Vagina (tissue), 2 donors: ENCODE measurements around the gene RPS19BP1.

Experiments
- POLR2AphosphoS5 ChIP-seq, 2 donors: sonication (generic); formaldehyde crosslinking; IDR thresholded peaks; one replicate each; pipeline ENCODE4 v1.9.0; 2017; ENCODE audit warnings: antibody characterized with exemption in 2 of 2, mild to moderate bottlenecking in 2 of 2, low read depth in 1 of 2; ENCODE audit not compliant: insufficient read depth in 1 of 2
- TF ChIP-seq, protein P1 (sequence below), 3 experiments: fragments of 450-650 bp in 2 of 3; fragments of 200-600 bp in 1 of 3; sonication (generic) in 1 of 3; IDR thresholded peaks; one replicate each; pipeline ENCODE4 v1.5.1; 2017 to 2019; ENCODE audit warnings: antibody characterized with exemption in 3 of 3, mild to moderate bottlenecking in 2 of 3, moderate library complexity in 2 of 3

DNA sequence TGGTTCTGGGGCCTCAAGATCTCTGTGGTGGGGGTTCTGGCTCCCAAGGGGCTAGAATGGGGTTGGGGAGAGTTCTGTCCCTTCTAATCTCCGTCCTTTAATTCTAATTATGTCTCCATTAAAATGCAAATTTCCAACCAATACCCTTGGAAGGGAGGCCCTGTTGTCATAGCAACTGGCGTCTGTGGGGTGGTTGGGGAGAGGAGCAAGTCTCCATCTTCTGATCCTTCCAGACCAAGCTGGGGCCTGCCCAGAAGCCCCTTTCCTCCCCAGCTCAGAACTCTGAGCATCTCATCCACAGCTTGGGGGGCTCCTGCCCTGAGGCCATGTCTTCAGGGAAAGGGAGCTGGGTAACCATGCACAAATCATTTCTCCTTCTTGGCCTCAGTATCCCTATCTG is 5.4 kb upstream of the RPS19BP1 start:
- TF ChIP-seq, protein P1, sequence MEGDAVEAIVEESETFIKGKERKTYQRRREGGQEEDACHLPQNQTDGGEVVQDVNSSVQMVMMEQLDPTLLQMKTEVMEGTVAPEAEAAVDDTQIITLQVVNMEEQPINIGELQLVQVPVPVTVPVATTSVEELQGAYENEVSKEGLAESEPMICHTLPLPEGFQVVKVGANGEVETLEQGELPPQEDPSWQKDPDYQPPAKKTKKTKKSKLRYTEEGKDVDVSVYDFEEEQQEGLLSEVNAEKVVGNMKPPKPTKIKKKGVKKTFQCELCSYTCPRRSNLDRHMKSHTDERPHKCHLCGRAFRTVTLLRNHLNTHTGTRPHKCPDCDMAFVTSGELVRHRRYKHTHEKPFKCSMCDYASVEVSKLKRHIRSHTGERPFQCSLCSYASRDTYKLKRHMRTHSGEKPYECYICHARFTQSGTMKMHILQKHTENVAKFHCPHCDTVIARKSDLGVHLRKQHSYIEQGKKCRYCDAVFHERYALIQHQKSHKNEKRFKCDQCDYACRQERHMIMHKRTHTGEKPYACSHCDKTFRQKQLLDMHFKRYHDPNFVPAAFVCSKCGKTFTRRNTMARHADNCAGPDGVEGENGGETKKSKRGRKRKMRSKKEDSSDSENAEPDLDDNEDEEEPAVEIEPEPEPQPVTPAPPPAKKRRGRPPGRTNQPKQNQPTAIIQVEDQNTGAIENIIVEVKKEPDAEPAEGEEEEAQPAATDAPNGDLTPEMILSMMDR (IDR thresholded peaks at IDR 0.05) = no peak
- no peak for TF ChIP-seq POLR2AphosphoS5 (IDR thresholded peaks at IDR 0.05; ENCODE audit: insufficient read depth in 1 of 2, low read depth in 1 of 2)
